Bronchial epithelial cell (primary cell): ENCODE data around the gene HMOX1. TPM values are rescaled to one million over a fixed set of nuclear protein-coding genes. Genes with fewer than 3 reads are reported as not detected.
"Not testable (repeated sequence)": the region's sequence is repeated elsewhere in the genome, so short reads cannot be mapped to it uniquely, and the experiment has no call there.

Experiments used
- DNase-seq: peaks from one replicate; pipeline ENCODE4 v3.0.0-alpha.2; 2010; ENCODE audit warnings: low read depth
- FAIRE-seq: peaks from 2 replicates; lab custom pipeline; 2011; peaks lifted over from hg19 to GRCh38; lab: Jason Lieb, UNC
- H3K27me3 ChIP-seq: 2 replicates; pipeline ENCODE4 v1.5.1; 2011; ENCODE audit warnings: low read length; ENCODE audit not compliant: control insufficient read depth, insufficient read depth
- H3K36me3 ChIP-seq: 2 replicates; pipeline ENCODE4 v1.5.1; 2011; ENCODE audit warnings: low read length; ENCODE audit not compliant: control insufficient read depth, insufficient read depth
- H3K4me3 ChIP-seq: 2 replicates; pipeline ENCODE4 v1.5.1; 2011; ENCODE audit warnings: mild to moderate bottlenecking, low read depth, low read length, control low read depth
- CTCF ChIP-seq: IDR thresholded peaks from 2 replicates; pipeline ENCODE4 v1.5.1; 2011; ENCODE audit warnings: mild to moderate bottlenecking, moderate library complexity, low read length, control low read depth, inconsistent platforms; ENCODE audit not compliant: insufficient read depth, severe bottlenecking
- total RNA-seq: library from RNA; depleted of rRNA; stranded (reverse); fragments of >200 nt; gene quantifications from 2 replicates; pipeline ENCODE4 v1.2.1, GENCODE V29; 2014

The HMOX1 gene
- total RNA-seq, 1 donor from 2014 or later, result 3.9 TPM

GRCh38 chr22:35434061-35434710 is 53.3 kb downstream of the HMOX1 start:
- DNase-seq (no peak), FAIRE-seq (peak; percentile 77)
- no peak overlapping the region for H3K4me3 ChIP-seq
- TF ChIP-seq CTCF, result no peak
- no peaks in the 10 kb centered on the region for H3K36me3 ChIP-seq
- no peaks in the 10 kb centered on the region for H3K27me3 ChIP-seq

- no peak for TF ChIP-seq CTCF
- no peaks in the 10 kb centered on the region for H3K36me3 ChIP-seq
- H3K4me3 ChIP-seq, result no peak overlapping the region
- no peaks in the 10 kb centered on the region for H3K27me3 ChIP-seq
- DNase-seq (no peak), FAIRE-seq (no peak)
Observed at GRCh38 chr22:35435201-35435740, 54.4 kb downstream of the HMOX1 start.

GRCh38 chr22:35436421-35436820 is 55.5 kb downstream of the HMOX1 start:
- Histone ChIP-seq H3K4me3 (no peak overlapping the region), H3K36me3 (no peaks in the 10 kb centered on the region), H3K27me3 (no peaks in the 10 kb centered on the region)
- no peak for DNase-seq
- no peak for FAIRE-seq
- TF ChIP-seq CTCF, result no peak

GRCh38 chr22:35437049-35437448 is 56.2 kb downstream of the HMOX1 start:
- no peaks in the 10 kb centered on the region for H3K27me3 ChIP-seq
- TF ChIP-seq CTCF, result no peak
- H3K36me3 ChIP-seq, result no peaks in the 10 kb centered on the region
- FAIRE-seq, result peak; percentile 52
- H3K4me3 ChIP-seq, result no peak overlapping the region
- DNase-seq, result no peak

GRCh38 chr22:35438673-35439364 is 57.9 kb downstream of the HMOX1 start:
- FAIRE-seq, DNase-seq, H3K36me3 ChIP-seq, H3K27me3 ChIP-seq, H3K4me3 ChIP-seq: not testable (repeated sequence)

- no peak for FAIRE-seq
Observed at GRCh38 chr22:35439365-35439717, 58.4 kb downstream of the HMOX1 start.

More at GRCh38 chr22:35439365-35439717, 58.4 kb downstream of the HMOX1 start:
- Histone ChIP-seq H3K4me3 (no peak overlapping the region), H3K36me3 (no peaks in the 10 kb centered on the region), H3K27me3 (no peaks in the 10 kb centered on the region)
- TF ChIP-seq CTCF, result no peak
- DNase-seq, result no peak
